Stomach smooth muscle (tissue), 2 donors: Measurements from ENCODE around the gene CLEC5A.

Experiments
- H3K27ac ChIP-seq: one replicate; pipeline ENCODE4 v1.7.0; 2013; ENCODE audit warnings: mild to moderate bottlenecking, low read length, inconsistent platforms
- H3K27me3 ChIP-seq, 2 donors: one replicate each; pipeline ENCODE4 v1.7.0; 2013; ENCODE audit warnings: low read length in 2 of 2; ENCODE audit not compliant: insufficient read depth in 2 of 2, control insufficient read depth in 1 of 2
- H3K36me3 ChIP-seq, 2 donors: one replicate each; pipeline ENCODE4 v1.7.0; 2013; ENCODE audit warnings: low read length in 2 of 2; ENCODE audit not compliant: control insufficient read depth in 2 of 2, insufficient read depth in 2 of 2
- H3K4me1 ChIP-seq: one replicate; pipeline ENCODE4 v1.7.0; 2013; ENCODE audit warnings: low read length; ENCODE audit not compliant: control insufficient read depth, insufficient read depth
- H3K4me3 ChIP-seq, 2 donors: one replicate each; pipeline ENCODE4 v1.7.0; 2013; ENCODE audit warnings: low read length in 2 of 2
- H3K9ac ChIP-seq, 2 donors: one replicate each; pipeline ENCODE4 v1.7.0; 2013; ENCODE audit warnings: low read length in 2 of 2, mild to moderate bottlenecking in 1 of 2
- H3K9me3 ChIP-seq, 2 donors: one replicate each; pipeline ENCODE4 v1.7.0; 2013; ENCODE audit warnings: low read length in 2 of 2; ENCODE audit not compliant: control insufficient read depth in 2 of 2
- donor health status: healthy.
- donor health status: Pancreatic carcinoma.

The CLEC5A gene

GRCh38 chr7:141949451-141949850, 2.7 kb upstream of the CLEC5A start:
- H3K27ac ChIP-seq = no peak overlapping the region
- H3K4me3 ChIP-seq = no peak overlapping the region
- H3K27me3 ChIP-seq = no peaks in the 10 kb centered on the region
- peaks cover 0 to 4% of the 10 kb centered on the region in 2 donors for H3K9me3 ChIP-seq
- no peaks in the 10 kb centered on the region for H3K36me3 ChIP-seq
- H3K9ac ChIP-seq = no peak overlapping the region
- H3K4me1 ChIP-seq = no peaks in the 10 kb centered on the region

- H3K9ac ChIP-seq = no peak overlapping the region
- H3K9me3 ChIP-seq = peaks cover 0 to 4% of the 10 kb centered on the region in 2 donors
- H3K4me1 ChIP-seq = no peaks in the 10 kb centered on the region
- H3K27me3 ChIP-seq = no peaks in the 10 kb centered on the region
- no peaks in the 10 kb centered on the region for H3K36me3 ChIP-seq
- H3K27ac ChIP-seq = no peak overlapping the region
- no peak overlapping the region for H3K4me3 ChIP-seq
Observed at GRCh38 chr7:141949021-141949420, 2.2 kb upstream of the CLEC5A start.

GRCh38 chr7:141945356-141945755, 1.4 kb downstream of the CLEC5A start:
- no peak overlapping the region for H3K27ac ChIP-seq
- no peak overlapping the region for H3K9ac ChIP-seq
- no peaks in the 10 kb centered on the region for H3K36me3 ChIP-seq
- no peak overlapping the region for H3K4me3 ChIP-seq
- H3K27me3 ChIP-seq = no peaks in the 10 kb centered on the region
- no peaks in the 10 kb centered on the region for H3K4me1 ChIP-seq
- H3K9me3 ChIP-seq = peaks cover 0 to 4% of the 10 kb centered on the region in 2 donors

- Histone ChIP-seq H3K27ac (no peak overlapping the region), H3K4me3 (no peak overlapping the region), H3K9me3 (peaks cover 0 to 4% of the 10 kb centered on the region in 2 donors), H3K4me1 (no peaks in the 10 kb centered on the region), H3K27me3 (no peaks in the 10 kb centered on the region), H3K9ac (no peak overlapping the region), H3K36me3 (no peaks in the 10 kb centered on the region)
Observed at GRCh38 chr7:141944811-141945210, 2.0 kb downstream of the CLEC5A start.

GRCh38 chr7:141943846-141944245, 2.9 kb downstream of the CLEC5A start:
- Histone ChIP-seq H3K9ac (no peak overlapping the region), H3K27ac (no peak overlapping the region), H3K4me1 (no peaks in the 10 kb centered on the region), H3K4me3 (no peak overlapping the region), H3K36me3 (no peaks in the 10 kb centered on the region), H3K9me3 (no peaks in the 10 kb centered on the region), H3K27me3 (no peaks in the 10 kb centered on the region)

- peaks cover 0 to 9% of the 10 kb centered on the region in 2 donors for H3K9me3 ChIP-seq
- no peak overlapping the region for H3K9ac ChIP-seq
Observed at GRCh38 chr7:141941075-141941474, 5.7 kb downstream of the CLEC5A start.

GRCh38 chr7:141930211-141930610, 16.6 kb downstream of the CLEC5A start:
- H3K27ac ChIP-seq = no peak overlapping the region
- no peak overlapping the region for H3K9ac ChIP-seq
- no peaks in the 10 kb centered on the region for H3K36me3 ChIP-seq
- H3K27me3 ChIP-seq = no peaks in the 10 kb centered on the region
- peaks cover 0 to 7% of the 10 kb centered on the region in 2 donors for H3K9me3 ChIP-seq
- H3K4me3 ChIP-seq = no peak overlapping the region
- no peaks in the 10 kb centered on the region for H3K4me1 ChIP-seq

More at GRCh38 chr7:141941075-141941474, 5.7 kb downstream of the CLEC5A start:
- Histone ChIP-seq H3K27ac (no peak overlapping the region), H3K4me3 (no peak overlapping the region), H3K36me3 (no peaks in the 10 kb centered on the region), H3K27me3 (no peaks in the 10 kb centered on the region), H3K4me1 (no peaks in the 10 kb centered on the region)

GRCh38 chr7:141928845-141929195, 18.0 kb downstream of the CLEC5A start:
- H3K4me3 ChIP-seq = no peak overlapping the region
- no peaks in the 10 kb centered on the region for H3K36me3 ChIP-seq
- no peak overlapping the region for H3K9ac ChIP-seq
- peaks cover 0 to 5% of the 10 kb centered on the region in 2 donors for H3K9me3 ChIP-seq
- no peaks in the 10 kb centered on the region for H3K4me1 ChIP-seq
- no peak overlapping the region for H3K27ac ChIP-seq
- H3K27me3 ChIP-seq = no peaks in the 10 kb centered on the region

- no peak overlapping the region for H3K9ac ChIP-seq
- H3K27me3 ChIP-seq = no peaks in the 10 kb centered on the region
- no peak overlapping the region for H3K27ac ChIP-seq
- no peaks in the 10 kb centered on the region for H3K4me1 ChIP-seq
- H3K36me3 ChIP-seq = no peaks in the 10 kb centered on the region
- no peak overlapping the region for H3K4me3 ChIP-seq
- peaks cover 0 to 4% of the 10 kb centered on the region in 2 donors for H3K9me3 ChIP-seq
Observed at GRCh38 chr7:141928146-141928844, 18.5 kb downstream of the CLEC5A start.

- no peaks in the 10 kb centered on the region for H3K4me1 ChIP-seq
- H3K4me3 ChIP-seq = no peak overlapping the region
- H3K27me3 ChIP-seq = no peaks in the 10 kb centered on the region
- H3K9me3 ChIP-seq = no peaks in the 10 kb centered on the region
- no peak overlapping the region for H3K9ac ChIP-seq
- H3K27ac ChIP-seq = no peak overlapping the region
- no peaks in the 10 kb centered on the region for H3K36me3 ChIP-seq
Observed at GRCh38 chr7:141920281-141920680, 26.5 kb downstream of the CLEC5A start.

GRCh38 chr7:141916099-141916498, 30.7 kb downstream of the CLEC5A start, which contains the start of gene OR9A4:
Gene OR9A4, plus strand, starts transcription at chr7:141916399. Its CDS starts 2,477 bp downstream, at chr7:141918876.
- Histone ChIP-seq H3K9ac (no peak within 1 kb of the TSS), H3K27me3 (no peaks in the 10 kb centered on the region), H3K4me1 (no peaks in the 10 kb centered on the region), H3K27ac (no peak within 1 kb of the TSS), H3K9me3 (no peaks in the 10 kb centered on the region), H3K36me3 (no peaks in the 10 kb centered on the region), H3K4me3 (no peak within 1 kb of the TSS)
